HG03159 (cell line): ENCODE data around the gene RPS15.

Source experiments
- ATAC-seq: cut with Tn5 transposase; IDR thresholded peaks from one replicate; pipeline ENCODE4 v1.9.1; 2021; ENCODE audit warnings: mild to moderate bottlenecking, moderate library complexity; ENCODE audit not compliant: unreplicated experiment

RPS15 gene

GRCh38 chr19:1450735-1451731, 12.8 kb downstream of the RPS15 start:
- ATAC-seq: no peak

- ATAC-seq: no peak
Measured at GRCh38 chr19:1451916-1452801, 14.0 kb downstream of the RPS15 start.

- ATAC-seq: no peak
Measured at GRCh38 chr19:1452802-1453524, 14.8 kb downstream of the RPS15 start.

- ATAC-seq: no peak
Measured at GRCh38 chr19:1453525-1454364, 15.5 kb downstream of the RPS15 start.

GRCh38 chr19:1455002-1455335, 16.8 kb downstream of the RPS15 start:
- no peak for ATAC-seq

- ATAC-seq: no peak
Measured at GRCh38 chr19:1455336-1456120, 17.3 kb downstream of the RPS15 start.

GRCh38 chr19:1456121-1456900, 18.1 kb downstream of the RPS15 start:
- no peak for ATAC-seq

- no peak for ATAC-seq
Measured at GRCh38 chr19:1457031-1457739, 19.0 kb downstream of the RPS15 start.

- ATAC-seq: no peak
Measured at GRCh38 chr19:1457892-1458291, 19.7 kb downstream of the RPS15 start.

- no peak for ATAC-seq
Measured at GRCh38 chr19:1459479-1459878, 21.3 kb downstream of the RPS15 start.

GRCh38 chr19:1460033-1460995, 22.1 kb downstream of the RPS15 start:
- no peak for ATAC-seq

GRCh38 chr19:1461862-1462261, 23.7 kb downstream of the RPS15 start:
- ATAC-seq: no peak

- no peak for ATAC-seq
Measured at GRCh38 chr19:1465191-1466016, 27.2 kb downstream of the RPS15 start.

GRCh38 chr19:1466018-1466460, 27.8 kb downstream of the RPS15 start:
- no peak for ATAC-seq

GRCh38 chr19:1466461-1467214, 28.4 kb downstream of the RPS15 start:
- ATAC-seq: no peak
